HEK293 (cell line): ENCODE results near the gene KCNJ8.
"Not testable (repeated sequence)": the region's sequence is repeated elsewhere in the genome, so short reads cannot be mapped to it uniquely, and the experiment has no call there.

Experiments
- CTCF ChIA-PET: fragments of 350-600 bp; formaldehyde crosslinking; extraction: SDS; loops from one replicate; lab custom pipeline; 2021; ENCODE audit warnings: antibody characterized with exemption; lab: Yijun Ruan, JAX
- POLR2A ChIA-PET: fragments of 300-600 bp; formaldehyde crosslinking; extraction: SDS; loops from one replicate; lab custom pipeline; 2020; ENCODE audit warnings: antibody characterized with exemption, inconsistent platforms; lab: Yijun Ruan, JAX
- H3K27ac ChIP-seq: fragments of 200-500 bp; sonication (Bioruptor generic); 2 replicates; pipeline ENCODE4 v1.5.1; 2014; ENCODE audit warnings: low read depth, low read length, control low read depth, inconsistent platforms; ENCODE audit errors: extremely low read depth
- H3K36me3 ChIP-seq, 2 experiments: fragments of 200-500 bp in 1 of 2; sonication (Bioruptor generic) in 1 of 2; 1 replicate in 1 of 2; 2 replicates in 1 of 2; pipeline ENCODE4 v1.5.1; 2014 to 2017; ENCODE audit warnings: inconsistent platforms in 2 of 2, low read length in 2 of 2; ENCODE audit not compliant: control insufficient read depth in 2 of 2, insufficient read depth in 1 of 2
- H3K4me1 ChIP-seq: fragments of 200-500 bp; sonication (Bioruptor generic); 2 replicates; pipeline ENCODE4 v1.5.1; 2014; ENCODE audit warnings: mild to moderate bottlenecking, low read length, inconsistent platforms; ENCODE audit not compliant: control insufficient read depth, insufficient read depth
- H3K4me3 ChIP-seq: 2 replicates; pipeline ENCODE4 v1.5.1; 2011; ENCODE audit warnings: low read depth, mild to moderate bottlenecking, control low read depth, low read length, moderate library complexity
- H3K9me3 ChIP-seq: fragments of 200-500 bp; sonication (Bioruptor generic); 2 replicates; pipeline ENCODE4 v1.5.1; 2014; ENCODE audit warnings: low read depth, low read length, inconsistent platforms; ENCODE audit not compliant: control insufficient read depth, insufficient read depth
- BCL6B ChIP-seq: fragments of 450-650 bp; formaldehyde crosslinking; IDR thresholded peaks from 2 replicates; pipeline ENCODE4 v1.5.1; 2017; ENCODE audit warnings: missing biosample characterization, missing genetic modification characterization
- GLIS1 ChIP-seq: fragments of 450-650 bp; formaldehyde crosslinking; IDR thresholded peaks from 2 replicates; pipeline ENCODE4 v1.5.1; 2016; ENCODE audit warnings: missing biosample characterization, missing genetic modification characterization
- HOXA7 ChIP-seq: sonication (generic); formaldehyde crosslinking; IDR thresholded peaks from 2 replicates; pipeline ENCODE4 v1.8.1; 2022; ENCODE audit warnings: missing genetic modification reagents, borderline replicate concordance
- INSM2 ChIP-seq: fragments of 450-650 bp; formaldehyde crosslinking; IDR thresholded peaks from 2 replicates; pipeline ENCODE4 v1.5.1; 2016; ENCODE audit warnings: missing biosample characterization, missing genetic modification characterization
- MYNN ChIP-seq: fragments of 450-650 bp; formaldehyde crosslinking; IDR thresholded peaks from 2 replicates; pipeline ENCODE4 v1.5.1; 2016; ENCODE audit warnings: missing biosample characterization, missing genetic modification characterization, borderline replicate concordance
- PRDM10 ChIP-seq: fragments of 450-650 bp; formaldehyde crosslinking; IDR thresholded peaks from 2 replicates; pipeline ENCODE4 v1.5.1; 2016; ENCODE audit warnings: missing biosample characterization, missing genetic modification characterization
- REPIN1 ChIP-seq: fragments of 450-650 bp; formaldehyde crosslinking; IDR thresholded peaks from 2 replicates; pipeline ENCODE4 v1.5.1; 2017; ENCODE audit warnings: missing biosample characterization, missing genetic modification characterization, low read depth
- SP7 ChIP-seq: fragments of 450-650 bp; formaldehyde crosslinking; IDR thresholded peaks from 2 replicates; pipeline ENCODE4 v1.5.1; 2016; ENCODE audit warnings: missing biosample characterization, missing genetic modification characterization
- ZNF114 ChIP-seq: fragments of 450-650 bp; formaldehyde crosslinking; IDR thresholded peaks from 2 replicates; pipeline ENCODE4 v1.5.0; 2017; ENCODE audit warnings: missing biosample characterization, missing genetic modification characterization
- ZNF146 ChIP-seq: fragments of 450-650 bp; formaldehyde crosslinking; IDR thresholded peaks from 2 replicates; pipeline ENCODE4 v1.5.1; 2016; ENCODE audit warnings: missing biosample characterization, missing genetic modification characterization
- ZNF184 ChIP-seq: fragments of 450-650 bp; IDR thresholded peaks from 2 replicates; pipeline ENCODE4 v1.5.1; 2018; ENCODE audit warnings: missing biosample characterization, mild to moderate bottlenecking, missing genetic modification characterization
- ZNF324 ChIP-seq: fragments of 450-650 bp; formaldehyde crosslinking; IDR thresholded peaks from 2 replicates; pipeline ENCODE4 v1.5.1; 2016; ENCODE audit warnings: missing biosample characterization, missing genetic modification characterization
- ZNF501 ChIP-seq: fragments of 450-650 bp; formaldehyde crosslinking; IDR thresholded peaks from 2 replicates; pipeline ENCODE4 v1.5.1; 2016; ENCODE audit warnings: missing biosample characterization, missing genetic modification characterization
- ZNF521 ChIP-seq: fragments of 450-650 bp; formaldehyde crosslinking; IDR thresholded peaks from 2 replicates; pipeline ENCODE4 v1.5.1; 2017; ENCODE audit warnings: missing biosample characterization, mild to moderate bottlenecking, missing genetic modification characterization
- ZNF585B ChIP-seq: fragments of 450-650 bp; formaldehyde crosslinking; IDR thresholded peaks from 2 replicates; pipeline ENCODE4 v1.5.1; 2016; ENCODE audit warnings: missing biosample characterization, missing genetic modification characterization
- ZNF623 ChIP-seq: fragments of 450-650 bp; formaldehyde crosslinking; IDR thresholded peaks from 2 replicates; pipeline ENCODE4 v1.5.1; 2016; ENCODE audit warnings: missing biosample characterization, missing genetic modification characterization
- ZNF660 ChIP-seq: fragments of 450-650 bp; IDR thresholded peaks from 2 replicates; pipeline ENCODE4 v1.5.1; 2018; ENCODE audit warnings: missing biosample characterization, mild to moderate bottlenecking, missing genetic modification characterization
- ZNF747 ChIP-seq: fragments of 450-650 bp; formaldehyde crosslinking; IDR thresholded peaks from 2 replicates; pipeline ENCODE4 v1.5.1; 2016; ENCODE audit warnings: missing biosample characterization, missing genetic modification characterization
- ZNF776 ChIP-seq: fragments of 450-650 bp; formaldehyde crosslinking; IDR thresholded peaks from 2 replicates; pipeline ENCODE4 v1.5.0; 2017; ENCODE audit warnings: missing biosample characterization, missing genetic modification characterization, borderline replicate concordance

KCNJ8 gene

DNA sequence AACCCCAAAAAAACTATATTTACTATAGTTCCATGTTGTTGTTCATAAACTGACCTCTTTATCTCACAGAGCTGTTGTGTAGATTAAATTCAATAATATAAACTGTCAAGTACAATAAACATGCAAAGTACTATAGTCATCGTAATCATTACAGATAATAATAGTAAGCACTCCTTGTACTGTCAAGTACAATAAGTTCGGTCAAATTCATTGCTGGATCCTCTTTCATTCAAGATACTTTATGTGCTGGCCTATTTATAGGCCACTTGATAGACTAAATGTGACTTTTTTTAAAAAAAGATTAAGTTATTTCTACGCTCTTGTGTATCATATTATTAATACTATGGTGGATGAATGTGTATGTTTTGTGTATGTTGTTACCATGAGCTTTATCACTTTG, 39.2 kb upstream of the KCNJ8 start:
- H3K9me3 ChIP-seq, result no peaks in the 10 kb centered on the region
- no peak overlapping the region for H3K27ac ChIP-seq
- POLR2A ChIA-PET, result no interaction called here
- H3K36me3 ChIP-seq, result no peaks in the 10 kb centered on the region
- H3K4me1 ChIP-seq, result no peaks in the 10 kb centered on the region
- H3K4me3 ChIP-seq, result no peak overlapping the region
- no peak for TF ChIP-seq SP7 (tag by site-specific recombination)
- TF ChIP-seq MYNN, result no peak
- no peak for TF ChIP-seq ZNF521 (tag by site-specific recombination)
- TF ChIP-seq ZNF501 (tag by site-specific recombination), result no peak
- no peak for TF ChIP-seq BCL6B (tag by site-specific recombination)
- no peak for TF ChIP-seq REPIN1 (tag by site-specific recombination)
- no peak for TF ChIP-seq ZNF324
- TF ChIP-seq ZNF114, result no peak
- no peak for TF ChIP-seq PRDM10
- TF ChIP-seq ZNF776, result no peak
- TF ChIP-seq HOXA7 (CRISPR knock-in tag), result no peak
- TF ChIP-seq ZNF585B, result no peak
- TF ChIP-seq GLIS1 (tag by site-specific recombination), result no peak
- no peak for TF ChIP-seq ZNF184 (tag by site-specific recombination)
- CTCF ChIA-PET, result no interaction called here

- ChIA-PET POLR2A (no interaction called here), CTCF (no interaction called here)
These were observed 38.6 kb upstream of the KCNJ8 start for GRCh38 chr12:21813125-21813524.

GRCh38 chr12:21812340-21812739, 37.8 kb upstream of the KCNJ8 start:
- H3K9me3 ChIP-seq, H3K4me3 ChIP-seq, POLR2A ChIA-PET, H3K4me1 ChIP-seq, CTCF ChIA-PET, H3K36me3 ChIP-seq, H3K27ac ChIP-seq: not testable (repeated sequence)
- peak; percentile 60 for TF ChIP-seq ZNF146 (tag by site-specific recombination)

More at GRCh38 chr12:21813125-21813524, 38.6 kb upstream of the KCNJ8 start:
- Histone ChIP-seq H3K4me3 (no peak overlapping the region), H3K36me3 (no peaks in the 10 kb centered on the region), H3K4me1 (no peaks in the 10 kb centered on the region), H3K9me3 (no peaks in the 10 kb centered on the region), H3K27ac (no peak overlapping the region)
- TF ChIP-seq ZNF660, result no peak
- no peak for TF ChIP-seq ZNF747 (tag by site-specific recombination)
- TF ChIP-seq INSM2 (tag by site-specific recombination), result no peak
- TF ChIP-seq ZNF623 (tag by site-specific recombination), result no peak
